HCT116 (cell line): ENCODE results near the gene STIM2.

Source experiments
- JUND ChIP-seq: IDR thresholded peaks from 2 replicates; pipeline ENCODE4 v1.6.1; 2012
- POLR2A ChIP-seq: IDR thresholded peaks from 2 replicates; pipeline ENCODE4 v1.7.0; 2011; ENCODE audit warnings: borderline replicate concordance; ENCODE audit not compliant: insufficient read depth, insufficient read length; ENCODE audit errors: extremely low read depth
- POLR2AphosphoS5 ChIP-seq: IDR thresholded peaks from 2 replicates; pipeline ENCODE4 v1.6.1; 2011; ENCODE audit warnings: mild to moderate bottlenecking, low read depth, low read length, moderate library complexity
- TF ChIP-seq, protein P1 (sequence below), 3 experiments: fragments of 200-600 bp in 1 of 3; sonication (generic) in 1 of 3; IDR thresholded peaks in 2 of 3; conservative IDR thresholded peaks in 1 of 3; 2 replicates each; pipeline ENCODE4 v1.5.1; 2012 to 2017; ENCODE audit warnings: low read depth in 2 of 3, low read length in 2 of 3, antibody characterized with exemption in 1 of 3, borderline replicate concordance in 1 of 3, control low read depth in 1 of 3, mild to moderate bottlenecking in 1 of 3, mixed read lengths in 1 of 3, mixed run types in 1 of 3, moderate library complexity in 1 of 3; ENCODE audit not compliant: insufficient read depth in 1 of 3

DNA sequence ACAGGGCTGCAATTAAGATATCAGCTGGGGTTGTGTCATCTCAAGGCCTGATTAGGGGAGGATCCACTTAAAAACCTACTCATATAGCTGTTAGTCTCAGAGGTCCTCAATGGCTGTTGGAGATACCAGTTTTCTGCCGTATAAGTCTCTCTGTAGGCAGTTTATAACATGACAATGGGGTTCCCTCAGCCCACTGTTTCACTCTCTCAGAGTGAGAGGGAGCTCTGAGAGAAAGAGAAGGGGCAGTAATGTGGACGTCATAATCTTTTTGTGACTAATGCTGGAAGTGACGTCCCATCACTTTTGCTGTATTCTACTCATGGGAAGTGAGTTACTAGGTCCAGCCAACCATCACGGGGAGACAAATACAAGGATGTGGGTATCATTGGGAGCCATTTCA lies 70.3 kb downstream of the STIM2 start:
- TF ChIP-seq, protein P1, sequence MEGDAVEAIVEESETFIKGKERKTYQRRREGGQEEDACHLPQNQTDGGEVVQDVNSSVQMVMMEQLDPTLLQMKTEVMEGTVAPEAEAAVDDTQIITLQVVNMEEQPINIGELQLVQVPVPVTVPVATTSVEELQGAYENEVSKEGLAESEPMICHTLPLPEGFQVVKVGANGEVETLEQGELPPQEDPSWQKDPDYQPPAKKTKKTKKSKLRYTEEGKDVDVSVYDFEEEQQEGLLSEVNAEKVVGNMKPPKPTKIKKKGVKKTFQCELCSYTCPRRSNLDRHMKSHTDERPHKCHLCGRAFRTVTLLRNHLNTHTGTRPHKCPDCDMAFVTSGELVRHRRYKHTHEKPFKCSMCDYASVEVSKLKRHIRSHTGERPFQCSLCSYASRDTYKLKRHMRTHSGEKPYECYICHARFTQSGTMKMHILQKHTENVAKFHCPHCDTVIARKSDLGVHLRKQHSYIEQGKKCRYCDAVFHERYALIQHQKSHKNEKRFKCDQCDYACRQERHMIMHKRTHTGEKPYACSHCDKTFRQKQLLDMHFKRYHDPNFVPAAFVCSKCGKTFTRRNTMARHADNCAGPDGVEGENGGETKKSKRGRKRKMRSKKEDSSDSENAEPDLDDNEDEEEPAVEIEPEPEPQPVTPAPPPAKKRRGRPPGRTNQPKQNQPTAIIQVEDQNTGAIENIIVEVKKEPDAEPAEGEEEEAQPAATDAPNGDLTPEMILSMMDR (IDR thresholded peaks at IDR 0.05 in 2 of 3, conservative IDR thresholded peaks at IDR 0.05 in 1 of 3; ENCODE audit: borderline replicate concordance in 1 of 3, insufficient read depth in 1 of 3, low read depth in 2 of 3, low read length in 2 of 3), result no peak
- no peak for TF ChIP-seq JUND
- no peak for TF ChIP-seq POLR2AphosphoS5
- TF ChIP-seq POLR2A, result no peak
